Measurements from ENCODE around the gene CD69. TPM values are rescaled to one million over a fixed set of nuclear protein-coding genes. Genes with fewer than 3 reads are reported as not detected.

Gene CD69
- total RNA-seq, 4 donors from 2014 or later = 4.2 to 13.5 (median 7.4) TPM

DNA sequence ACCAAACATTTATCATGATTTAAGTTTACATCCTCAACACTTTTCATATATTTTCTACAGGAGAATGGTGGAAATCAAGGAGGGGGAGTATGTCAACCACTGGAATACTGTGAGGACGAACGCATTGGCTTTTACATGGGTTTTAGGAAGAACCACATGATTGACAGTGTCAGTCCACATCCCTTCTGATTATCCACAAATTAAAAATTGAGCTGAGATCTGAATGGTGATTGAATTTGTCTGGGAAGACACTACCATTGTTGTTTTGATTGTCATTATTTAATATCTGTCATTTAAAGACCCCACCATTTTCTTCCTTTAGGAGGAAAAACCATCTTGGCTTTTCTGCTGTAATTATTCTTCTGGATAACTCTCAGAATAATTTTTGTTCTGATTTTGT lies 35.2 kb upstream of the CD69 start:
- Histone ChIP-seq H3K27ac (no peak overlapping the region), H3K4me3 (no peak overlapping the region), H3K27me3 (no peaks in the 10 kb centered on the region), H3K9me3 (no peaks in the 10 kb centered on the region), H3K4me1 (peaks cover 0 to 13% (median 4%) of the 10 kb centered on the region in 4 donors), H3K36me3 (no peaks in the 10 kb centered on the region)
- no peak for DNase-seq (ENCODE audit: low spot score in 2 of 2)
- WGBS, 2 donors = 93 to 100% methylated on average over 2 of the region's 2 CpGs
- TF ChIP-seq POLR2A (IDR thresholded peaks at IDR 0.05) (no peak), EP300 (IDR thresholded peaks at IDR 0.05) (no peak)
- TF ChIP-seq, protein P1, sequence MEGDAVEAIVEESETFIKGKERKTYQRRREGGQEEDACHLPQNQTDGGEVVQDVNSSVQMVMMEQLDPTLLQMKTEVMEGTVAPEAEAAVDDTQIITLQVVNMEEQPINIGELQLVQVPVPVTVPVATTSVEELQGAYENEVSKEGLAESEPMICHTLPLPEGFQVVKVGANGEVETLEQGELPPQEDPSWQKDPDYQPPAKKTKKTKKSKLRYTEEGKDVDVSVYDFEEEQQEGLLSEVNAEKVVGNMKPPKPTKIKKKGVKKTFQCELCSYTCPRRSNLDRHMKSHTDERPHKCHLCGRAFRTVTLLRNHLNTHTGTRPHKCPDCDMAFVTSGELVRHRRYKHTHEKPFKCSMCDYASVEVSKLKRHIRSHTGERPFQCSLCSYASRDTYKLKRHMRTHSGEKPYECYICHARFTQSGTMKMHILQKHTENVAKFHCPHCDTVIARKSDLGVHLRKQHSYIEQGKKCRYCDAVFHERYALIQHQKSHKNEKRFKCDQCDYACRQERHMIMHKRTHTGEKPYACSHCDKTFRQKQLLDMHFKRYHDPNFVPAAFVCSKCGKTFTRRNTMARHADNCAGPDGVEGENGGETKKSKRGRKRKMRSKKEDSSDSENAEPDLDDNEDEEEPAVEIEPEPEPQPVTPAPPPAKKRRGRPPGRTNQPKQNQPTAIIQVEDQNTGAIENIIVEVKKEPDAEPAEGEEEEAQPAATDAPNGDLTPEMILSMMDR (IDR thresholded peaks at IDR 0.05) = no peak

DNA sequence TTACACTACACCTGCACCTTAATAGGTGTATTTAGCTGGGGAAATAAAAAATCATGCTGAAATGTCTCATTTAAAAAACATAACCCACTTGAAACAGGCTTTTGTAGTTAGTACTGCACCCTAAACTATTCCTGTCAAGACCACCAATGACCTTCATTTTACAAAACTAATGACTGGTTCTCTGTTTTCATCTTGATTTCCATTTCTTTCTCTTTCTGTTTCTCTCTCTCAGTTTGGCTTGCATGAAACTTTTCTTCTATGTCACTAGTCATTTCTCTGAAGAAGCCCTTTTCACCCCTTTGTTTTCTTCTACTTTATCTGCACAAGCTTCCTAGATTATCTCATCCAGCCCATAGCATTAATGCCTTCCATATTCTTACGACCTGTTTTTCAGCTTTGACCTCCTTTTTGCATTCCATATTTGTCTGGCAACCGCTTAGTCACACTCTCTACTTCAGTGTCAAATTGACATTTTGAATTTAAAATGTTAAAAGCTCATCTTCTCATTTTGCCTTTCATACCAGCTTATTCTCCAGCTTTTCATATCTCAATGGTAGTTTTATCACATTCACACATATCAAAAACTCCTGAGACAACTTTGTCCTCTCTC lies 33.9 kb upstream of the CD69 start:
- H3K4me3 ChIP-seq = no peak overlapping the region
- H3K36me3 ChIP-seq = no peaks in the 10 kb centered on the region
- no peak overlapping the region for H3K27ac ChIP-seq
- WGBS, 2 donors = 47 to 69% methylated on average over 2 of the region's 2 CpGs
- peaks cover 0 to 13% (median 4%) of the 10 kb centered on the region in 4 donors for H3K4me1 ChIP-seq
- no peak for DNase-seq (ENCODE audit: low spot score in 2 of 2)
- peaks cover 0 to 6% (median 0%) of the 10 kb centered on the region in 4 donors for H3K9me3 ChIP-seq
- TF ChIP-seq, protein P1 (IDR thresholded peaks at IDR 0.05) = no peak
- TF ChIP-seq EP300 (IDR thresholded peaks at IDR 0.05) (no peak), POLR2A (IDR thresholded peaks at IDR 0.05) (no peak)
- no peaks in the 10 kb centered on the region for H3K27me3 ChIP-seq

DNA sequence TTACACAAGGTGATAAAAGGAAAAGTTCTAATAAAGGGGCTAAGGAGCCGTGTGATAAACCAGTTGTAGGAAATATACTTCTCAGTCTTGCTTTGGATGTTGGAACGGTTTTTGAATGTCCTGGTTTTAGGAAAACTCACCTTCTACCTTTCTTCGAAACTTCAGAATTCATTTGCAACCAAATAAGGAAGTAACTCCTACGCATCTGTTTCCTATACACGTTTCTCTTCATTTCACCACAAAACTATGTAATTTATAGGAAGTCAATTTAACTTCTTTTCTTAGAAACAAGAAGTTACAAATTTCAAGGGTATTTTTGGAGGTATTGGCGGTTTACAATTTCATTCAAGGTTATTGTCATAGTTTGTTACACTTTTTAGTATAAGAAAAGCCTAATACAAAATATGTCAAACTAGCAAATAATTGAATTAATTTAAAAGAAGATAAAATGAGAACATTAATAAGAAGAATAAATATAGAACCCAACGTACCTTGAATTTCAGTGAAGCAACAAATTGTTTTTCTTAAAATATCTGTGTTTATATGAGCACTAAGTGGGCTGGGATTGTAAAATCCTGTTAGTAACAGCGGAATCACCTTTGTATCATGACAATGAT lies 33.2 kb upstream of the CD69 start:
- no peaks in the 10 kb centered on the region for H3K36me3 ChIP-seq
- no peak for DNase-seq (ENCODE audit: low spot score in 2 of 2)
- H3K27me3 ChIP-seq = no peaks in the 10 kb centered on the region
- H3K4me3 ChIP-seq = no peak overlapping the region
- H3K9me3 ChIP-seq = peaks cover 0 to 6% (median 0%) of the 10 kb centered on the region in 4 donors
- no peak overlapping the region for H3K27ac ChIP-seq
- 75 to 76% methylated on average over 8 of the region's 8 CpGs for WGBS, 2 donors
- peaks cover 0 to 13% (median 4%) of the 10 kb centered on the region in 4 donors for H3K4me1 ChIP-seq
- no peak for TF ChIP-seq EP300 (IDR thresholded peaks at IDR 0.05)
- no peak for TF ChIP-seq POLR2A (IDR thresholded peaks at IDR 0.05)

DNA sequence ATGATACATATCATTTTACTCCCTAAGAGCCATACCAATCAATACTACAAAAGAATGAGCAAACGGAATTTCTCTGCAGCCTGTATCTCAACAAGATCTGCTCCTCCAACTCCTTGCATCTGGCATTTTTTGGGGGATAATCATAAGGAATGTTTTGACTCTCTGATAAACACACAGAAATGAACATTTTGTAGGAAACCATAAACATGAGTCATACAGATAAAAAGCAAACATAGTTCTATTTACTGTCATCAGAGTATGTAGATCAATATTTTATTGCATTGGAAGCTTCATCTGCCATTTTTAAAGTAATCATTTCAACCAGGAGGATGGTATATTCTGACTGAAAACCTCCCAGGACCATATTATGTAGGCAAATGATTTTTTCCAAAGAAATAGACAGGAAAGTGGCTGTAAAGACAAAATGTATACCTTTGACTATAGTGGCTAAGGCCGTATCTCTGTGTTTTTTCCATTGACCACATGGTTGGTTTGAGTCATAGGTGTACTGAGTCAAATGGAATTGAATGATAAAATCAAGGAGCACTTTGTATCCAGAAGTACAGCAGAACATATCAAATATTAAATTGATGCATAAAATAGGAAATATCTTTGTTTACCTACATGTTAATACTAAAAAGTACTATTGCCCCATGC lies 32.4 kb upstream of the CD69 start:
- Histone ChIP-seq H3K9me3 (peaks cover 0 to 6% (median 0%) of the 10 kb centered on the region in 4 donors), H3K27me3 (no peaks in the 10 kb centered on the region), H3K27ac (no peak overlapping the region), H3K36me3 (no peaks in the 10 kb centered on the region), H3K4me1 (peaks cover 0 to 12% (median 4%) of the 10 kb centered on the region in 4 donors), H3K4me3 (no peak overlapping the region)
- DNase-seq (ENCODE audit: low spot score in 2 of 2) = no peak
- TF ChIP-seq POLR2A (IDR thresholded peaks at IDR 0.05) = no peak
- TF ChIP-seq, protein P1 (IDR thresholded peaks at IDR 0.05) = no peak
- no peak for TF ChIP-seq EP300 (IDR thresholded peaks at IDR 0.05)
- 87 to 92% methylated on average over 2 of the region's 2 CpGs for WGBS, 2 donors

DNA sequence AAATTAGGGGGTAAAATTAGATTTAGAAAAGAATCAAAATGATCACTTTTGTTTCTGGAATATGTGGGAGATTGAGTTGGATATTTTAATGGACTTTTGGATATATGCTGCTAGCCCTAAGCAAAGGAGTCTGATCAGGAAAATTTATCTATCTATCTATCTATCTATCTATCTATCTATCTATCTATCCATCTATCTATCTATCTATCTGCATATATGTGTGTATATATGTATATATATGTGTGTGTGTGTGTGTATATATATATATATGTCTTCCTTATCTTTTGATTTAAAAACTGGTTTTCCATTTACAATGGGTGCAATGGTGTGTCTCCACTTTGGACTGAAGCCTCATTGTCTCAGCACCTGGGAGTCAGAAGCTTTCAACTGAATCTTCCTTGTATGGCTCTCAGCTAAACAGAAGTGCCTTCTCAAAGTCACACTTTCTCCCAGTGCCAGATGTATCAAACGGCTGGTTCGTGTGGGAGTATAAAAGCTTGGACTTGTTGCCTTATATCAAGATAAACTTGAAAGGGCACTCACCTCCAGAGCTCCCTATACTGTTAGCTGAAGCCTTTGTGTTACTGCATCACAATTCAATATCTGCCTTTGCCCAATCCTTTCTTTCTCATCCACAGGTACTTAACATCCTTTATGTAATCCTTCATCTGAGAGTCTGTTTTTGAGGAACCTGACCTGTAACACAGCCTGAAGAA lies 31.6 kb upstream of the CD69 start:
- WGBS, 2 donors = 33 to 36% methylated on average over 2 of the region's 2 CpGs
- Histone ChIP-seq H3K36me3 (no peaks in the 10 kb centered on the region), H3K4me1 (peaks cover 0 to 4% (median 2%) of the 10 kb centered on the region in 4 donors), H3K9me3 (peaks cover 0 to 6% (median 0%) of the 10 kb centered on the region in 4 donors), H3K27ac (no peak overlapping the region), H3K4me3 (no peak overlapping the region), H3K27me3 (no peaks in the 10 kb centered on the region)
- no peak for TF ChIP-seq POLR2A (IDR thresholded peaks at IDR 0.05)
- DNase-seq (ENCODE audit: low spot score in 2 of 2) = no peak
